ENCODE measurements around the gene SBK3.

GRCh38 chr19:55578031-55578760 is 32.9 kb upstream of the SBK3 start:
- TF ChIP-seq CTCF (IDR thresholded peaks at IDR 0.05) (no peak), POLR2A (IDR thresholded peaks at IDR 0.05) (no peak)

Measured in testis (tissue), 2 donors.